DMS79 treated with DMSO at 0.1 percent for 48 hours (cell line): Measurements from ENCODE around the gene RBM26.
A peak's percentile ranks its signal among the peaks of the same experiment; 100 is the strongest.

ENCODE experiments used
- DNase-seq: peaks from one replicate; lab custom pipeline; 2025; lab: John Stamatoyannopoulos, UW

The RBM26 gene

GRCh38 chr13:79405831-79406596, at the start of gene RBM26:
TSS of gene RBM26 (minus strand) at chr13:79406255. CDS start at chr13:79405774, 481 bp downstream.
- peak; percentile 89 for DNase-seq

- no peak for DNase-seq
Observed at GRCh38 chr13:79455331-79455730, 49.3 kb upstream of the RBM26 start.

- no peak for DNase-seq
Observed at GRCh38 chr13:79452239-79452913, 46.3 kb upstream of the RBM26 start.

GRCh38 chr13:79451500-79451962, 45.5 kb upstream of the RBM26 start:
- DNase-seq, result no peak

GRCh38 chr13:79450110-79450509, 44.1 kb upstream of the RBM26 start:
- no peak for DNase-seq

- DNase-seq, result no peak
Observed at GRCh38 chr13:79448413-79448812, 42.4 kb upstream of the RBM26 start.

- DNase-seq, result no peak
Observed at GRCh38 chr13:79447741-79448140, 41.7 kb upstream of the RBM26 start.

GRCh38 chr13:79447141-79447540, 41.1 kb upstream of the RBM26 start:
- DNase-seq, result no peak

- no peak for DNase-seq
Observed at GRCh38 chr13:79445968-79446645, 40.1 kb upstream of the RBM26 start.

- DNase-seq, result no peak
Observed at GRCh38 chr13:79442706-79443105, 36.7 kb upstream of the RBM26 start.

- no peak for DNase-seq
Observed at GRCh38 chr13:79442221-79442620, 36.2 kb upstream of the RBM26 start.

- DNase-seq, result no peak
Observed at GRCh38 chr13:79440958-79441528, 35.0 kb upstream of the RBM26 start.

GRCh38 chr13:79439275-79439674, 33.2 kb upstream of the RBM26 start:
- DNase-seq, result no peak

- DNase-seq, result no peak
Observed at GRCh38 chr13:79435561-79435990, 29.5 kb upstream of the RBM26 start.

GRCh38 chr13:79434556-79434955, 28.5 kb upstream of the RBM26 start:
- DNase-seq, result no peak

GRCh38 chr13:79432992-79433391, 26.9 kb upstream of the RBM26 start:
- no peak for DNase-seq

GRCh38 chr13:79432086-79432485, 26.0 kb upstream of the RBM26 start:
- DNase-seq, result no peak

- no peak for DNase-seq
Observed at GRCh38 chr13:79429309-79429708, 23.3 kb upstream of the RBM26 start.

GRCh38 chr13:79427883-79428282, 21.8 kb upstream of the RBM26 start:
- no peak for DNase-seq

GRCh38 chr13:79427265-79427664, 21.2 kb upstream of the RBM26 start:
- no peak for DNase-seq

GRCh38 chr13:79423801-79424642, 18.0 kb upstream of the RBM26 start:
- DNase-seq, result peak; percentile 53

- no peak for DNase-seq
Observed at GRCh38 chr13:79423340-79423739, 17.3 kb upstream of the RBM26 start.
